NCI-H2107 (cell line): ENCODE data around the gene SNRNP27.

Experiments used
- DNase-seq: peaks from one replicate; lab custom pipeline; 2025; lab: John Stamatoyannopoulos, UW

Gene SNRNP27

GRCh38 chr2:69916106-69916505, 22.4 kb downstream of the SNRNP27 start:
- no peak for DNase-seq

GRCh38 chr2:69917852-69918251, 24.1 kb downstream of the SNRNP27 start:
- DNase-seq: no peak

DNA sequence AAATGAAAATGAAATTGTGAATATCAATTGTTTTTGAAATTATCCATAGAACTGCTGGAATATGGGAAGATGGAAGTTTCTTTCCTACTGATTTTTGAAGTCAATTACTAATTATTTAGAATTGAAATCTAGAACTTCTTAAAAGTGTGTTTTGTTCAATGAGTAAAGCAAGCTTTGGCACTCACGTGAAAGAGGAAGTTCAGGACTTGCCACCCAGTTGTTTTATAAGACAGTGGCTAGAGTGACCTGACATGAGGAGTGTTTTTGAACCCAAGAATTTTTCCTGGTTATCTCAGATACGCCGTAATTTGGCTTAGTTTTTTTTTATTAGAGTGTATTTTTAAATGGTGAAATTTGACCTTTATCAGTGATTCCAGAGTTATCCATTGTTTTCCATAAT, 24.6 kb downstream of the SNRNP27 start:
- DNase-seq: no peak

- DNase-seq: no peak
These were observed 29.4 kb downstream of the SNRNP27 start for GRCh38 chr2:69923116-69923515.

DNA sequence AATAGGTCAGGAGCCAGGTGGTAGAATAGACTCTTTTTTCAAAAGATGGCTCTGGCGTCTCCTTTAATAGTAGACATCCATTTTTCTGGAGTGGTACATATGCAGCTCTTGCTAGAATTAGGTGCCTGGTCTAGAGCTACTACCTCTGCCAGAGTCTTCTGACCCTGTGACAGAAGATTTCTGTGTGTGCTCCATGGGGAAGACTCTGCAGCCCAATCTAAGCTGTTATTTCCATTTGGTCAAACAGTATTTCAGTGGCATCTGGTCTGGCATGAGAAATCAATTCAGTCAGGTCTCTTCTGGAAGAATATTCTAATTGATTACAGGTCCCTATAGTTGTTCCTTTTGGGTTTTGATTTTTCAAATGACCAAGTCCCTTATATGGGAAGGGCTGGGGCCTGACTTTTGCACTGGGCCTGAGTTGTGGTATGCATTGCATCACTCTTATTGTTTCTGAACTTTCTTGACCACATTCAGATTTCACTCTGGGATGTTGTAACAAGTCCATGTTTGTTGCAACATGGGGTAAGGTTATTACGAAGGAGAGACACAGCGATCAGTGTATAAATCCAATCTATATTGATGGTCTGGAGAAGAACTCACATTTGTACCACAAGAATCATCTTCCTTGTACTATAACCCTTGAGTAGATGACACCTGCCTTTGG, 33.2 kb downstream of the SNRNP27 start:
- no peak for DNase-seq

GRCh38 chr2:69931832-69932595, 38.3 kb downstream of the SNRNP27 start:
- DNase-seq: no peak

DNA sequence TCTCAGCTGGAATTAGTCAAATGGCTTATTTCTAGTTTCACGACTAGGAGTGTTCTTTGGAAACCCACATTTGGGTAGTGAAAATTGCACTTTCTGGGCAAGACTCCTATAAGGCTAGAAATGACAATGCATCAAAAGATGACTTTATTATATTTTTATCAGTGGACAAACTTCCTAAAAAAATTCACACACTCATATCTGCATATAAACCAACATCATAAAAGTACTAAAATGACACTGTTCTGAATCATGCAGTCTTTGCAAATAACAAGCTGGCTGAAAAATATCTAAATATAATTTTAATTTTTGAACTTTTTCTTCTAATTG, 38.8 kb downstream of the SNRNP27 start:
- no peak for DNase-seq

DNA sequence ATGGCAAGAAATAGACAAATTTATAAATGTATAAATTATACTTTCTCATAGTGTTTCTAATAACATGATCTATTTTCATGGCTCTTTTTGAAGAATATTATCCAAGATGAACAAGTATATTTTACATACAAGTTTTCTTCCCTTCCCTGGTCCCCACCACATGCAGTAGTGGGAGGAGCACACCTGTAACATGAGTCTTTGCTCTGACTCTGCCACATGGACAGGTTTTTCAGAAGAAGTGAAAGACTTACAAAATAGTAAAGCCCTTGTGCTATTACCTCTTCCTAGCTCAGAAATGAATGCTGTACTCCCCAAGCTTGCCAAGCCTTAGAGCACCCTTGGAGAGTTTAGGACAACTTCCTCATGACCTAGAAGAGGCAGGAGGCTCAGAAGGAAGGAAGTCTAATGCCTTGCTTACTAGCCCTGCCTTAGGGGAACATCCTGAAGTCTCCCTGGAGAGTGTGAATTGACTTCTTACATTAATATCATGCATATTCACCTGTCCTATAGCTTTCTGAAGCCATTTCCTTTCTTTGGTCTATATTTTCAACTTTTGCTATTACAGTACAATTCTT, 39.6 kb downstream of the SNRNP27 start:
- no peak for DNase-seq

GRCh38 chr2:69933839-69934613, 40.3 kb downstream of the SNRNP27 start:
- DNase-seq: no peak

- DNase-seq: no peak
These were observed 40.8 kb downstream of the SNRNP27 start for GRCh38 chr2:69934614-69934908.

- no peak for DNase-seq
These were observed 41.3 kb downstream of the SNRNP27 start for GRCh38 chr2:69935011-69935410.

GRCh38 chr2:69936906-69937305, 43.1 kb downstream of the SNRNP27 start:
- DNase-seq: no peak

GRCh38 chr2:69937968-69938367, 44.2 kb downstream of the SNRNP27 start:
- DNase-seq: no peak

GRCh38 chr2:69939722-69940121, 46.0 kb downstream of the SNRNP27 start:
- no peak for DNase-seq

DNA sequence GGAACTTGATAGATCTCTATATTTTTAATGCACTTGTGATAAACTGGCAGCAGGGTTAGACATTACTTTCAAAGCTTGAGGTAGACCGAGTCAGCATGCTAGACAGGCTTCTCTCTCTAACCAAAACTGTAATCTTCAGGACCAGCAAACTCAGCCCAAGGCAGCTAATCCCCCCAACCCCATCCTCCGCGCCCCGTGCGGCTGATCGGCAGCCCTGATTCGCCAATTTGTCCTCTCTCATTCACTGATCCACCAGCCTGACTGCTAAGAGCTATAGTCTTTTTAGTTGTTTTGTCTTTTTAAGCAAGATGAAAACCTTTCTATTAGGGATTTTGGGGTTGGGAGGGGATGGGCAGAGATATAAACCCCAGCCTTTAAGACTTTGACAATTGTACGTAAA, 46.9 kb downstream of the SNRNP27 start:
- DNase-seq: no peak

GRCh38 chr2:69943000-69943842, 49.5 kb downstream of the SNRNP27 start:
- DNase-seq: no peak

DNA sequence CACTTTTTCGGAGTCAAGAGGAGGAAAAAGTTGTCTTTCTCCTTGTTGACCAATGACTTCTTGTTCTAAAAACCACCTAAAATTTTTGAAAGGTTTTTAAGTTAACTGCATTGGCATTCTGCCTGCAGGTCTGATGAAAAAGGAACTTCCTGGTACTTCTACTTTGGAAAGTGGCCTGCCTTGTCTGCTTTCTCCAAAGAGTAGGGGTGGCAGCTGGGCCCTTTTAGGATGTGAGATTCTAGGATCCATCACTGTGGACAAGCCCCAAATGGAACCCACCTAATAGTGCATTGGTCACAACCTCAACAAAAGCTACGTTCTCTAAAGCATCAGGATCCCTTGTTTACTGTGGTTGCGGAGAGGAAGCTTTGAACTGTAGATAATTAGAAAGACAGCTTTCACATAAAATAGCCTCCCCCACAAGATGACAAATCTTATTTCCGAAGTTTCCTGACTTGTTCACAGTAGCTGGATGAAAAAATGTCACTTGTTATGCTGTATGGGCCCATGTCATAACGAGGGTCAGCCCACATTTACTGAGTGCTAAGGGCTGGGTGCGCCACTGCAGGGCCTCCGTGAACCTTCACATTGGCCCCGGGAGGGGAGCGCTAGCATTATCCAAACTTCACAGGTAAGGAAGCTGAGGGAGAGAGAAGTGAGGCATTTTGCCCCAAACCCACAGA, 50.2 kb downstream of the SNRNP27 start:
- no peak for DNase-seq

DNA sequence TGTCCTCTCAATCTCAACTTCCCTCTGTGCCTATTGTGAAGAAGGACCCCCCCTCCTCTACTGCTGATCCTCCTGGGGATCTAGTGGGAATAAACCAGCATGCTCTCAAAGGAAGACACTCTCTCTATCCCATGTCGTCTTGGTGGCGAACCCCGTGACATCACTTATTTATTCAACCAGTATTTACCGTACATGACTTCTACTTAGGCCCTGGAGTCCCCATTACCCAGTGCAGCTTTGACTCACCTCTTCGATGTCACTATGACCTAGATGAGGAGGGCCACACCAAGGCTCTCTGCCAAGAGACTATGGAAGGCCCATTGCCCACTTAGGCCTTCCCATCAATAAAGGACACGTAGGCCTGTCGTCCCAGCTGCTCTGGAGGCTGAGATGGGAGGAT, 51.0 kb downstream of the SNRNP27 start:
- no peak for DNase-seq

GRCh38 chr2:69945441-69945840, 51.7 kb downstream of the SNRNP27 start:
- DNase-seq: no peak

DNA sequence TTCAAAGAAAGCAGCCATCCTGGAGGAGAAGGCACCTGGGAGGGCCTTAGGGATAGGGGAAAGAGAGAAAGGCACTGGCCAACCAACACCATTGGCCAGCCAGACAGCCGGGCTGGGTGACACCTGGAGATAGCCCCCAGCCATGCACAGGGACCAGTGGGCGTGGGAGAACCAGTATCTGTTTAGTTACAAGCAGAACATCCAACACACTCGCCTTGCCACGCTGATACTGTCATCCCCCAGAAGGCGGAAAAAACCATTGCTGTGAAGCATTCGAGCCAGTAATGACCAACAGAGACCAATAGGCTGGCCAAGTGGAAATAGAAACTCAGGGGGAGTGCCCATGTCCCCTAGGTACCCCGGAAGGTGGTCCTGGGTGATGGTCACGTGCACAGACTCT, 52.2 kb downstream of the SNRNP27 start:
- DNase-seq: no peak
